Activated naive CD4-positive, alpha-beta T cell treated with anti-CD3 and anti-CD28 coated beads, Interleukin-2, amount 10 ng/mL, durations not matched to agents 7 days and 5 days (primary cell): Measurements from ENCODE around the gene UBL4A.
A peak's percentile ranks its signal among the peaks of the same experiment; 100 is the strongest.

Experiments used
- CTCF ChIA-PET: fragments of 350-600 bp; sonication (Branson Sonifier 250); formaldehyde crosslinking; loops from one replicate; lab custom pipeline; 2021; ENCODE audit warnings: antibody characterized with exemption; lab: Charles Lee
- DNase-seq: peaks from one replicate; pipeline ENCODE4 v3.0.0-alpha.2; 2020
- H3K27ac Mint-ChIP-seq: one replicate; pipeline ENCODE4 v1.8.0; 2021; ENCODE audit warnings: mild to moderate bottlenecking, moderate library complexity, mixed read lengths
- H3K27me3 Mint-ChIP-seq: one replicate; pipeline ENCODE4 v1.8.0; 2021; ENCODE audit warnings: mild to moderate bottlenecking, mixed read lengths
- H3K36me3 Mint-ChIP-seq: one replicate; pipeline ENCODE4 v1.8.0; 2021; ENCODE audit warnings: mixed read lengths
- H3K4me1 Mint-ChIP-seq: one replicate; pipeline ENCODE4 v1.8.0; 2021; ENCODE audit warnings: mixed read lengths
- H3K4me3 Mint-ChIP-seq: one replicate; pipeline ENCODE4 v1.8.0; 2021; ENCODE audit warnings: mild to moderate bottlenecking, moderate library complexity, mixed read lengths
- H3K9me3 Mint-ChIP-seq: one replicate; pipeline ENCODE4 v1.8.0; 2021; ENCODE audit warnings: mixed read lengths

UBL4A gene

DNA sequence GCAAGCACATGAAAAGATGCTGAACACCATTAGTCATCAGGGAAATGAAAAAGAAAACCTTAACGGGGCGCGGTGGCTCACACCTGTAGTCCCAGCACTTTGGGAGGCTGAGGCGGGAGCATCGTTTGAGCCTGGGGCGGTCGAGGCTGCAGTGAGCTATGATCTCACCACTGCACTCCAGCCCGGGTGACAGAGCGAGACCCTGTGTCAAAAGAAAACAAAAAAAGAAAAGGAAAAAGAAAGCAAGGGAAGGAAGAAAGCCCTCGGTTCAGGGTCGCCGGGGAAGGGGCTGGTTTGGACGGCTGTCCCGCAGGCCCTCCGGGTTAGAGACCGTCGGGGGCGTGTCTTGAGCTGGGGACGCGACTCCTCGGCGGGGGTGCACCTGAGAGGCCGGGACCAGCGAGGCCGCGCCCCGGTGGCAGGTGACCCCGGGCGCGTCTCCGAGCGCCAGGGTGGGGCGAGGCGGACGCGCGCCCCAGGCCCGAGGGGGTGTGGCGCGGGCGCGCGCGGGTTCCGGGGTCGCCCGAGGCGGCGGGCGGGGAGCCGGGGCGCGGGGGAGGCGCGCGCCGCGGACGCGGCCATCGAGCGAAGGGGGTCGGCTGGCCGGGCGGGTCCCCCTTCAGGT lies 28.8 kb downstream of the UBL4A start:
- Mint-ChIP-seq H3K36me3 (peaks cover 8% of the 10 kb centered on the region), H3K9me3 (no peaks in the 10 kb centered on the region), H3K4me1 (peaks cover 16% of the 10 kb centered on the region), H3K27me3 (no peaks in the 10 kb centered on the region), H3K27ac (peak overlapping the region; percentile 91), H3K4me3 (peak overlapping the region; percentile 83)
- CTCF ChIA-PET: no interaction called here
- DNase-seq: peak; percentile 73

GRCh38 chrX:154452823-154453222 lies 33.6 kb downstream of the UBL4A start:
- Mint-ChIP-seq H3K36me3 (peaks cover 13% of the 10 kb centered on the region), H3K4me1 (peaks cover 5% of the 10 kb centered on the region), H3K27ac (peak overlapping the region; percentile 42), H3K9me3 (no peaks in the 10 kb centered on the region), H3K27me3 (no peaks in the 10 kb centered on the region), H3K4me3 (no peak overlapping the region)
- DNase-seq: no peak
- CTCF ChIA-PET: no interaction called here

DNA sequence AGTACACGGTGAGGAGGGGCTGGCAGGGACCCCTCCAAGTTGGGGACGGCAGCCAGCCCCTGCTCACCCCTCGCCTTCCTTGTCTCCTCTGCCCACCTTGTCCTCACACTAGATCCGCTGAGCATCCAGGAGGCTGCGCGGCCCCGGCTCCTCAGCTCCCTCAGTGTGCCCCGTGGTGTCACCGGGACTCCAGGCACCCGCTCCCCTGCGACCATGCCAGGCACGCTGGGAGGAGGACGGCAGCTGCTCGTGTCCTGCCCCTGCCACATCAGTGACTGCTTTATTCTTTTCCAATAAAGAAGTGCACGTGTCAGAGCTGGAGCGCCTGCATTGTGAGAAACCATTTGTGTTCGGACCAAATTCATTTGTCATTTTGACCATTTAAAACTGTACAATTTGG lies 36.1 kb downstream of the UBL4A start:
- Mint-ChIP-seq H3K4me3 (no peak overlapping the region), H3K27me3 (no peaks in the 10 kb centered on the region), H3K36me3 (peaks cover 19% of the 10 kb centered on the region), H3K4me1 (peaks cover 13% of the 10 kb centered on the region), H3K9me3 (no peaks in the 10 kb centered on the region), H3K27ac (no peak overlapping the region)
- CTCF ChIA-PET: no interaction called here
- DNase-seq: no peak

GRCh38 chrX:154449618-154450017 lies 36.8 kb downstream of the UBL4A start:
- H3K36me3 Mint-ChIP-seq: peaks cover 18% of the 10 kb centered on the region
- H3K9me3 Mint-ChIP-seq: no peaks in the 10 kb centered on the region
- H3K4me1 Mint-ChIP-seq: peaks cover 18% of the 10 kb centered on the region
- no peak overlapping the region for H3K4me3 Mint-ChIP-seq
- DNase-seq: no peak
- no peaks in the 10 kb centered on the region for H3K27me3 Mint-ChIP-seq
- CTCF ChIA-PET: no interaction called here
- no peak overlapping the region for H3K27ac Mint-ChIP-seq

DNA sequence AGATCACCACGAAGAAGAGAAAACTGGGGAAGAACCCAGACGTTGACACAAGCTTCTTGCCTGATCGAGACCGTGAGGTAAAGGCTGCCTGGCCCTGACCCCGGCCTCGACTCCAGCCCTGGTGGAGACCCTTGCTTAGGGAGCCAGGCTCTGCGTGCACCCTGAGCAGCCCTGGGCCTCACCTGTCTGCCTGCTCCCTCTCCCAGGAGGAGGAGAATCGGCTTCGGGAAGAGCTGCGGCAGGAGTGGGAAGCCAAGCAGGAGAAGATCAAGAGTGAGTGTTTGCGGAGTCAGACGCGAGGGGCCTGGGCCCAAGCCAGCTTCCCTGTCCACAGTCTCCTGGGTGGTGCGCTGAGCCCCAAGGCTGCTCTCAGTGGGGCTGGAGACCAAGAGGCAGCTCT lies 37.9 kb downstream of the UBL4A start:
- no peaks in the 10 kb centered on the region for H3K9me3 Mint-ChIP-seq
- CTCF ChIA-PET: no interaction called here
- H3K4me1 Mint-ChIP-seq: peaks cover 19% of the 10 kb centered on the region
- DNase-seq: no peak
- no peak overlapping the region for H3K4me3 Mint-ChIP-seq
- H3K27me3 Mint-ChIP-seq: no peaks in the 10 kb centered on the region
- H3K36me3 Mint-ChIP-seq: peaks cover 16% of the 10 kb centered on the region
- H3K27ac Mint-ChIP-seq: no peak overlapping the region

DNA sequence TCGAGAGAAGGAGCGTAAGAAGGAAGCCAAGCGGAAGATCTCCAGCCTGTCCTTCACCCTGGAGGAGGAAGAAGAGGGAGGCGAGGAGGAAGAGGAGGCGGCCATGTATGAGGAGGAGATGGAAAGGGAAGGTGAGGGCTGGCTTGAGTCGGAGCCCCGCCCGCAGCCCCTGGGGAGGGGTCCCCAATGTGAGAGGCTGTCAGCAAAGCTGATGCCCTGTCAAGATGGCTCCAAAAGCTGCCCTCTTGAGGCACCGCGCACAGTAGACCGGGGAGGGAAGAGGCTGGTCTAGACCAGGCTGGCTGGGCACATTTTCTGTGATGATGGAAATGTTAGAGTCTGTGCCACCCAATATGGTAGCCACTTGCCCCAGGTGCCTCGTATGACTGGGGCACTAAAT lies 40.0 kb downstream of the UBL4A start:
- H3K9me3 Mint-ChIP-seq: no peaks in the 10 kb centered on the region
- no peaks in the 10 kb centered on the region for H3K27me3 Mint-ChIP-seq
- H3K27ac Mint-ChIP-seq: no peak overlapping the region
- CTCF ChIA-PET: no interaction called here
- H3K36me3 Mint-ChIP-seq: peaks cover 15% of the 10 kb centered on the region
- no peak overlapping the region for H3K4me3 Mint-ChIP-seq
- peaks cover 30% of the 10 kb centered on the region for H3K4me1 Mint-ChIP-seq
- no peak for DNase-seq

DNA sequence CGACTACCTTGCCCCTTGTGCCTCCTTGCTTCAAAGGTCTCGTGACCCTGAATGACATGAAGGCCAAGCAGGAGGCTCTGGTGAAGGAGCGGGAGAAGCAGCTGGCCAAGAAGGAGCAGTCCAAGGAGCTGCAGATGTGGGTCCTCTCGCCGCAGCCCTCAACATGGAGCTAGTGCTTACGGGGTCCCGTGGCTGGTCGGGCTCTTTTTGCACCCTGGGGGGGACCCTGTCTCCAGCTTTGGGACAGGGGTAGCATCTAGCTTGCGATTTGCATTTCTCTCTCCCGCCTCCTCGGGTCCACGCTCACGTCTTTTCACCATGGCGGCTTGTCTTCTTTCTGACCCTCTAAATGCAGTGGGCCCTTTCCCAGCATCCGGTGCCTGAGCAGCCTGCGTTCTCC lies 40.6 kb downstream of the UBL4A start:
- peak overlapping the region; percentile 40 for H3K4me3 Mint-ChIP-seq
- peaks cover 16% of the 10 kb centered on the region for H3K36me3 Mint-ChIP-seq
- DNase-seq: no peak
- H3K27ac Mint-ChIP-seq: peak overlapping the region; percentile 45
- H3K27me3 Mint-ChIP-seq: no peaks in the 10 kb centered on the region
- H3K4me1 Mint-ChIP-seq: peaks cover 35% of the 10 kb centered on the region
- CTCF ChIA-PET: no interaction called here
- H3K9me3 Mint-ChIP-seq: no peaks in the 10 kb centered on the region

DNA sequence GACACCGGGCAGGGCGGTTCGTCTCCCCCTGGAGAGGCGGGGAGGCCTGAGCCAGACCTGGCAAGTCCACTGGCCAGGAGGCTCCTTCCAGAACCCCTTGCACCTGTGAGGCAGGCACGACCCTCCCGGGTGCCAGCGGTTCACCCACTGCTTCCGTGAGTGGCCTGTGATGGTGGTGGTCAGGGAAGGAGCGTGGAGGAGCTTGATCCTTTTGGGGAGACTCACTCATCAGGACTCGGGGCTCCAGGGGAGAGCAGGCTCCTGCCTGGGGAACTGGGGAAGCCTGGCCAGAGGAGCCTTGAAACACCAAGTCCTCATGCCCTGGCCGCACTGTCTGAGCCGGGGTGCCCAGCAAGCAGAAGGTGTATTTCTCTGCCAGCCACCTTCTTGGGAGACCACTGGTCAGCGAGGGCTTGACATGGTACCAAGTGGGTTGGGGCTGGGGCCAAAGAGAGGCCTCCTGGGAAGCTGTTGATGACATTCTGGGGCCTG lies 41.6 kb downstream of the UBL4A start:
- CTCF ChIA-PET: no interaction called here
- H3K4me3 Mint-ChIP-seq: peak overlapping the region; percentile 45
- no peak for DNase-seq
- peak overlapping the region; percentile 33 for H3K27ac Mint-ChIP-seq
- peaks cover 39% of the 10 kb centered on the region for H3K4me1 Mint-ChIP-seq
- no peaks in the 10 kb centered on the region for H3K9me3 Mint-ChIP-seq
- H3K27me3 Mint-ChIP-seq: no peaks in the 10 kb centered on the region
- peaks cover 16% of the 10 kb centered on the region for H3K36me3 Mint-ChIP-seq

GRCh38 chrX:154443992-154444754 lies 42.2 kb downstream of the UBL4A start, which contains the start of gene FAM50A:
Gene FAM50A, plus strand, starts transcription at chrX:154444141. Its CDS starts 95 bp downstream, at chrX:154444236.
- CTCF ChIA-PET: no interaction called here
- Mint-ChIP-seq H3K27me3 (no peaks in the 10 kb centered on the region), H3K4me1 (peaks cover 39% of the 10 kb centered on the region), H3K4me3 (peak within 1 kb of the TSS; percentile 68), H3K9me3 (no peaks in the 10 kb centered on the region), H3K27ac (peak within 1 kb of the TSS; percentile 83), H3K36me3 (peaks cover 16% of the 10 kb centered on the region)
- DNase-seq: peak; percentile 81

- peaks cover 15% of the 10 kb centered on the region for H3K36me3 Mint-ChIP-seq
- H3K27ac Mint-ChIP-seq: peak overlapping the region; percentile 83
- H3K4me1 Mint-ChIP-seq: peaks cover 43% of the 10 kb centered on the region
- no peaks in the 10 kb centered on the region for H3K27me3 Mint-ChIP-seq
- peak overlapping the region; percentile 68 for H3K4me3 Mint-ChIP-seq
- CTCF ChIA-PET: no interaction called here
- no peaks in the 10 kb centered on the region for H3K9me3 Mint-ChIP-seq
- no peak for DNase-seq
Observed at GRCh38 chrX:154443479-154443910, 42.9 kb downstream of the UBL4A start.

GRCh38 chrX:154441984-154442707 lies 44.3 kb downstream of the UBL4A start:
- CTCF ChIA-PET: no interaction called here

GRCh38 chrX:154441564-154441963 lies 44.9 kb downstream of the UBL4A start:
- Mint-ChIP-seq H3K4me3 (no peak overlapping the region), H3K27me3 (peaks cover 4% of the 10 kb centered on the region), H3K4me1 (peaks cover 43% of the 10 kb centered on the region), H3K27ac (peak overlapping the region; percentile 60), H3K36me3 (peaks cover 11% of the 10 kb centered on the region), H3K9me3 (no peaks in the 10 kb centered on the region)
- no peak for DNase-seq
- CTCF ChIA-PET: no interaction called here

More at GRCh38 chrX:154441984-154442707, 44.3 kb downstream of the UBL4A start:
- Mint-ChIP-seq H3K4me3 (no peak overlapping the region), H3K27ac (peak overlapping the region; percentile 60), H3K27me3 (peaks cover 4% of the 10 kb centered on the region), H3K4me1 (peaks cover 48% of the 10 kb centered on the region), H3K9me3 (no peaks in the 10 kb centered on the region), H3K36me3 (peaks cover 14% of the 10 kb centered on the region)
- no peak for DNase-seq

DNA sequence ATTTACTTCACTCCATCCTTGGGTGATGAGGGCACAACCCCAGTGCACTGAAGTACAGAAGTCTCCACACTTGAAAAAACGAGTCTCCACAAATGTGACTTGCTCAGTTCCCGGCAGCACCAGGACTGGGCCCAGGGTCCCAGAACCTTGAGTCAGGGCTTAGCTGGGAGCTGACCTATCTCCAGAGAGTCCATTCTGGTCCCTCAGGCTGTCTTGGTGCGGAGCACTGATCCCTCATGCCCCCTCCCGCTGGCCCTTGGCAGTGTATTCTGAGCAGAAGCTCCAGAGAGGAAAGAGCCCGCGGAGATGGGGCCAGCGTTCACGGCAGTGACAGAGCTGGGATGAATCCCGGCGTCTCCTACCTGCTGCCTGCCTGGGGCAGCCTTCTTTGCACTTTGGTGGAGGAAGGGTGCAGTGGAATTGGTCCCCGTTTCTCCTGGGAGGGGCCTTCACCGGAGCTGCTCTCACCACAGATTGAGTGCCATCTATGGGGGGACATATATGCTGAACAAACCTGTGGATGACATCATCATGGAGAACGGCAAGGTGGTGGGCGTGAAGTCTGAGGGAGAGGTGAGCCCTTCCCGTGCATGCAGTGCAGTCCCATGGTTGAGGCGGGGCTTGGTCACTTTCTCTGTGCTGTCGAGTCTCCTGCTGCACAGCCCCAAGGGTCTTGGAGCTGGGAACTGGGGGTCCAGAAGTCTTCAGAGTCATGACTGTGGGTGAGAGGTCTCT lies 45.6 kb downstream of the UBL4A start:
- no peak overlapping the region for H3K4me3 Mint-ChIP-seq
- H3K9me3 Mint-ChIP-seq: no peaks in the 10 kb centered on the region
- H3K27ac Mint-ChIP-seq: no peak overlapping the region
- H3K27me3 Mint-ChIP-seq: peaks cover 4% of the 10 kb centered on the region
- H3K36me3 Mint-ChIP-seq: peaks cover 14% of the 10 kb centered on the region
- peaks cover 42% of the 10 kb centered on the region for H3K4me1 Mint-ChIP-seq
- DNase-seq: no peak
- CTCF ChIA-PET: no interaction called here

- CTCF ChIA-PET: no interaction called here
- no peak for DNase-seq
- no peak overlapping the region for H3K27ac Mint-ChIP-seq
- no peak overlapping the region for H3K4me3 Mint-ChIP-seq
- peaks cover 39% of the 10 kb centered on the region for H3K4me1 Mint-ChIP-seq
- H3K9me3 Mint-ChIP-seq: no peaks in the 10 kb centered on the region
- peaks cover 14% of the 10 kb centered on the region for H3K36me3 Mint-ChIP-seq
- H3K27me3 Mint-ChIP-seq: peaks cover 4% of the 10 kb centered on the region
Observed at GRCh38 chrX:154439841-154440240, 46.6 kb downstream of the UBL4A start.
